ENCODE data around the gene RABIF. TPM values are rescaled to one million over a fixed set of nuclear protein-coding genes. Genes with fewer than 3 reads are reported as not detected.

RABIF gene
- total and polyA plus RNA-seq, 2 experiments from 2014 or later, result 2.9 to 22.6 TPM

- no peaks in the 10 kb centered on the region for H3K9me3 ChIP-seq (ENCODE audit: low read depth)
- no peak for TF ChIP-seq CTCF (IDR thresholded peaks at IDR 0.05; ENCODE audit: low read depth, low read length)
- peaks cover 13% of the 10 kb centered on the region for H3K36me3 ChIP-seq
- peaks cover 5% of the 10 kb centered on the region for H3K4me1 ChIP-seq (ENCODE audit: low read depth)
- H3K27ac ChIP-seq, result peak overlapping the region; percentile 75
- H3K27me3 ChIP-seq, result no peaks in the 10 kb centered on the region
- no peak for DNase-seq (ENCODE audit: low read depth in 1 of 2, low spot score in 1 of 2)
- peak overlapping the region; percentile 90 for H3K4me3 ChIP-seq
Observed at GRCh38 chr1:202888221-202888530, 773 bp downstream of the RABIF start.

- H3K27me3 ChIP-seq, result no peaks in the 10 kb centered on the region
Observed at GRCh38 chr1:202880961-202881460, 7.9 kb downstream of the RABIF start.

GRCh38 chr1:202880062-202880461, 8.9 kb downstream of the RABIF start:
- Histone ChIP-seq H3K9me3 (ENCODE audit: low read depth) (no peaks in the 10 kb centered on the region), H3K4me1 (ENCODE audit: low read depth) (no peaks in the 10 kb centered on the region), H3K36me3 (peaks cover 10% of the 10 kb centered on the region), H3K27ac (no peak overlapping the region), H3K27me3 (no peaks in the 10 kb centered on the region), H3K4me3 (no peak overlapping the region)
- TF ChIP-seq CTCF (IDR thresholded peaks at IDR 0.05; ENCODE audit: low read depth, low read length), result no peak
- DNase-seq (ENCODE audit: low read depth in 1 of 2, low spot score in 1 of 2), result no peak

More at GRCh38 chr1:202880961-202881460, 7.9 kb downstream of the RABIF start:
- Histone ChIP-seq H3K27ac (no peak overlapping the region), H3K9me3 (ENCODE audit: low read depth) (no peaks in the 10 kb centered on the region), H3K36me3 (peaks cover 10% of the 10 kb centered on the region), H3K4me3 (no peak overlapping the region), H3K4me1 (ENCODE audit: low read depth) (no peaks in the 10 kb centered on the region)
- no peak for TF ChIP-seq CTCF (IDR thresholded peaks at IDR 0.05; ENCODE audit: low read depth, low read length)
- DNase-seq (ENCODE audit: low read depth in 1 of 2, low spot score in 1 of 2), result no peak

GRCh38 chr1:202879128-202879527, 9.8 kb downstream of the RABIF start:
- peaks cover 10% of the 10 kb centered on the region for H3K36me3 ChIP-seq
- no peak overlapping the region for H3K4me3 ChIP-seq
- no peaks in the 10 kb centered on the region for H3K4me1 ChIP-seq (ENCODE audit: low read depth)
- no peaks in the 10 kb centered on the region for H3K9me3 ChIP-seq (ENCODE audit: low read depth)
- no peak for TF ChIP-seq CTCF (IDR thresholded peaks at IDR 0.05; ENCODE audit: low read depth, low read length)
- DNase-seq (ENCODE audit: low read depth in 1 of 2, low spot score in 1 of 2), result no peak
- no peak overlapping the region for H3K27ac ChIP-seq
- no peaks in the 10 kb centered on the region for H3K27me3 ChIP-seq

GRCh38 chr1:202873026-202873425, 15.9 kb downstream of the RABIF start:
- no peaks in the 10 kb centered on the region for H3K27me3 ChIP-seq
- TF ChIP-seq CTCF (IDR thresholded peaks at IDR 0.05; ENCODE audit: low read depth, low read length), result no peak
- H3K4me3 ChIP-seq, result no peak overlapping the region
- H3K27ac ChIP-seq, result no peak overlapping the region
- H3K4me1 ChIP-seq (ENCODE audit: low read depth), result no peaks in the 10 kb centered on the region
- no peak for DNase-seq (ENCODE audit: low read depth in 1 of 2, low spot score in 1 of 2)
- no peaks in the 10 kb centered on the region for H3K36me3 ChIP-seq
- H3K9me3 ChIP-seq (ENCODE audit: low read depth), result no peaks in the 10 kb centered on the region

- Histone ChIP-seq H3K4me1 (ENCODE audit: low read depth) (no peaks in the 10 kb centered on the region), H3K27ac (no peak overlapping the region), H3K27me3 (no peaks in the 10 kb centered on the region), H3K9me3 (ENCODE audit: low read depth) (no peaks in the 10 kb centered on the region), H3K4me3 (no peak overlapping the region), H3K36me3 (no peaks in the 10 kb centered on the region)
- TF ChIP-seq CTCF (IDR thresholded peaks at IDR 0.05; ENCODE audit: low read depth, low read length), result no peak
- DNase-seq (ENCODE audit: low read depth in 1 of 2, low spot score in 1 of 2), result no peak
Observed at GRCh38 chr1:202871367-202871766, 17.6 kb downstream of the RABIF start.
